Putamen (tissue), 1 donor: Measurements from ENCODE around the gene NXN.
"Not testable (repeated sequence)": the region's sequence is repeated elsewhere in the genome, so short reads cannot be mapped to it uniquely, and the experiment has no call there.

Experiments
- DNase-seq: peaks from one replicate; pipeline ENCODE4 v3.0.0-alpha.2; 2016; ENCODE audit warnings: low spot score

The NXN gene

GRCh38 chr17:1006054-1006453 lies 26.5 kb upstream of the NXN start:
- DNase-seq, result no peak

- DNase-seq, result peak; percentile 77
Measured at GRCh38 chr17:1005361-1005946, 25.9 kb upstream of the NXN start.

- DNase-seq, result no peak
Measured at GRCh38 chr17:1004769-1005295, 25.3 kb upstream of the NXN start.

GRCh38 chr17:1003972-1004768 lies 24.6 kb upstream of the NXN start:
- DNase-seq, result no peak

- DNase-seq, result no peak
Measured at GRCh38 chr17:1003633-1003971, 24.0 kb upstream of the NXN start.

GRCh38 chr17:1002771-1003555 lies 23.4 kb upstream of the NXN start:
- DNase-seq, result peak; percentile 74

- no peak for DNase-seq
Measured at GRCh38 chr17:1002412-1002753, 22.8 kb upstream of the NXN start.

GRCh38 chr17:1001640-1002411 lies 22.2 kb upstream of the NXN start:
- no peak for DNase-seq

- no peak for DNase-seq
Measured at GRCh38 chr17:1000597-1001461, 21.3 kb upstream of the NXN start.

- no peak for DNase-seq
Measured at GRCh38 chr17:998111-998510, 18.5 kb upstream of the NXN start.

- DNase-seq, result peak; percentile 94
Measured at GRCh38 chr17:996554-997344, 17.2 kb upstream of the NXN start, which contains the start of gene TIMM22. Gene TIMM22, plus strand, starts transcription at chr17:997129. Its CDS starts 14 bp downstream, at chr17:997143.

- not testable (repeated sequence) for DNase-seq
Measured at GRCh38 chr17:995324-995723, 15.7 kb upstream of the NXN start.

GRCh38 chr17:992933-993332 lies 13.4 kb upstream of the NXN start:
- no peak for DNase-seq

- no peak for DNase-seq
Measured at GRCh38 chr17:988561-988960, 9.0 kb upstream of the NXN start.

GRCh38 chr17:987931-988330 lies 8.4 kb upstream of the NXN start:
- no peak for DNase-seq

GRCh38 chr17:986322-986929 lies 6.8 kb upstream of the NXN start:
- DNase-seq, result no peak

- no peak for DNase-seq
Measured at GRCh38 chr17:983921-984320, 4.3 kb upstream of the NXN start.

- no peak for DNase-seq
Measured at GRCh38 chr17:981292-981658, 1.7 kb upstream of the NXN start.

GRCh38 chr17:980406-981291 lies 1.1 kb upstream of the NXN start:
- peak; percentile 82 for DNase-seq
